ENCODE data around the gene PPFIBP2. TPM values are rescaled to one million over a fixed set of nuclear protein-coding genes. Genes with fewer than 3 reads are reported as not detected.

The PPFIBP2 gene
- total RNA-seq, 4 donors from 2014 or later: 64.3 to 91.9 (median 71.6) TPM

DNA sequence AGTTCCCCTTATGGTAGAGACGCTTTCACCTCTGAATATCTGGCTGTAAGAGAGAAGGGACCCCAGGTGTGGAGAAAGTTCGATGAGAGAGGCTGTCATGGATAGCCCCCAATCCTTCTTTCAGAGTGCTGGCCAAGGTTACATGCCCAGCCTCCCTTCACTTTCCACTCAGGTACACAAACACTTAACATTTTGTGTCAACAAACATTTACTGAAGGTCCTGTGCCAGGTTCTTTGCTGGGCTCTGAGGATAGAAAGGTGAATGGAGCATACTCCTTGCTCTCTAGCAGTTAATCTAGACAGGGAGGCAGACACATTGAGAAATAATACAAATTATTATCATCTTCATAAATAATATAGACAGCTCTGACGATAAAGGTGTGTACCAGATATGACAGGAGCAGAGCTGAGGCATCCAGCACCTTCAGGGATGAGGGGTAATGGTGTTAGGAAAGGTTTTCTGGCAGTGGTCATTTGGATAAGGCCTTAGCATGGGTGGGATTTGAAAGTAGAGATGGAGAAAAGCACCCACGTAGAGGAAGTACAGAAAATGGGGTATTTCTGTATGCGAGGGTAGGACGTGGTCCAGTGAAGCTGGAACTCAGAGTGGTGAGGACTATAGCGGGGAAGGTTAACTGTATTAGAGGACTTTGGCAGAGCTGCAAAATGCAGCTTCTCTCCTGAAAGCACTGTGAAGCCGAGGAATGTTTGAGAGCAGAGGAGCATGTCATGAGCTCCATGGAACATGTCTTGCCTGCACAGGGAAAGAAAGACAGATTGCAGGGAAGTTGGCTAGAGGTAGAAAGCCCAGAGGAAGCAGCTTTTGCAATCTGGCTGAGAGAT lies 19.6 kb downstream of the PPFIBP2 start:
- Histone ChIP-seq H3K4me1 (peaks cover 81 to 95% of the 10 kb centered on the region in 2 donors), H3K27me3 (no peaks in the 10 kb centered on the region), H3K9me3 (no peaks in the 10 kb centered on the region), H3K27ac (peak overlapping the region; percentile 64 to 97 (median 82)), H3K4me3 (replicated peaks in 1 of 3) (no peak overlapping the region), H3K36me3 (no peaks in the 10 kb centered on the region)
- TF ChIP-seq POLR2A (IDR thresholded peaks at IDR 0.05): peak in 1 of 2 donors; percentile 6
- TF ChIP-seq, protein P1, sequence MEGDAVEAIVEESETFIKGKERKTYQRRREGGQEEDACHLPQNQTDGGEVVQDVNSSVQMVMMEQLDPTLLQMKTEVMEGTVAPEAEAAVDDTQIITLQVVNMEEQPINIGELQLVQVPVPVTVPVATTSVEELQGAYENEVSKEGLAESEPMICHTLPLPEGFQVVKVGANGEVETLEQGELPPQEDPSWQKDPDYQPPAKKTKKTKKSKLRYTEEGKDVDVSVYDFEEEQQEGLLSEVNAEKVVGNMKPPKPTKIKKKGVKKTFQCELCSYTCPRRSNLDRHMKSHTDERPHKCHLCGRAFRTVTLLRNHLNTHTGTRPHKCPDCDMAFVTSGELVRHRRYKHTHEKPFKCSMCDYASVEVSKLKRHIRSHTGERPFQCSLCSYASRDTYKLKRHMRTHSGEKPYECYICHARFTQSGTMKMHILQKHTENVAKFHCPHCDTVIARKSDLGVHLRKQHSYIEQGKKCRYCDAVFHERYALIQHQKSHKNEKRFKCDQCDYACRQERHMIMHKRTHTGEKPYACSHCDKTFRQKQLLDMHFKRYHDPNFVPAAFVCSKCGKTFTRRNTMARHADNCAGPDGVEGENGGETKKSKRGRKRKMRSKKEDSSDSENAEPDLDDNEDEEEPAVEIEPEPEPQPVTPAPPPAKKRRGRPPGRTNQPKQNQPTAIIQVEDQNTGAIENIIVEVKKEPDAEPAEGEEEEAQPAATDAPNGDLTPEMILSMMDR (IDR thresholded peaks at IDR 0.05): no peak
- intact Hi-C loops (cut with DNase I): no loop called here
- DNase-seq: peak; percentile 62 to 69
- WGBS, 2 donors: 43 to 49% methylated on average over 8 of the region's 8 CpGs

DNA sequence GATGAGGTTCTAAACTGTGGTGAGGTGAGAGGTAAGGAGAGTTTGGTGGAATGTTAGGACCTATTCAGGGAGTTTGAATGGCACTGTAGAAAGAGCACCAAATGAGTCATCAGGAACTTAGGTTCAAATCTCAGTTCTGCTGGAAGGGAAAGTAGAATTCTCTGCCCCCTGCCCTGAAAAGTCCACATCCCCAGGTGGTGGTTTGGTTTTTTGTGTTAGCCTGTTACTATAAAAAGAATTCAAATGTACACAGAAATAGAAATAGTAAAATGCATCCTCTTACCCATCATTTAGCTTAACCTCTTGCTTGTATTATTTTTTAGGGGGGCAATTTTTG lies 20.2 kb downstream of the PPFIBP2 start:
- DNase-seq: no peak
- intact Hi-C loops (cut with DNase I): no loop called here
- no peak for TF ChIP-seq POLR2A (IDR thresholded peaks at IDR 0.05)
- TF ChIP-seq, protein P1 (IDR thresholded peaks at IDR 0.05): no peak
- no peaks in the 10 kb centered on the region for H3K27me3 ChIP-seq
- H3K4me1 ChIP-seq: peaks cover 82 to 97% of the 10 kb centered on the region in 2 donors
- H3K4me3 ChIP-seq (replicated peaks in 1 of 3): no peak overlapping the region
- H3K9me3 ChIP-seq: no peaks in the 10 kb centered on the region
- H3K27ac ChIP-seq: peak overlapping the region; percentile 64 to 97 (median 82)
- no peaks in the 10 kb centered on the region for H3K36me3 ChIP-seq

DNA sequence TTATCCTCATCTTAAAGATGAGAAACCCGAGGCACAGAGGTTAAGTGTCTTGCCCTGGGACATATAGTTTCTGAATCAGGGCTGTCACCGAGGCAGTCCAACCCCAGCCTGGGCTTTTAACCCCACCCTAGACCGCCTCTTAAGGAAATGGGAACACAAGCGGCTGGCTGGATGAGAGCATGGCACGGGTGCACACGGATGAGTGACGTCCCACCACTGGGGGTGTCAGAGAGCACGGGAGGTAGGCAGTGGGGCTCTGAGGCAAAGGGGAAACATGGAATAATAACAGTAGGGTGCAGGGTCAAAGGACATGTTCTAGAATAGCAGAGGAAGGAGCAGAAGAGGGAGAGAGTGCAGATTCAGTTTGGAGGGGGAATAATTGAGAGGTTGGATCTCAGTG lies 22.3 kb downstream of the PPFIBP2 start:
- no peak for DNase-seq
- no peaks in the 10 kb centered on the region for H3K27me3 ChIP-seq
- WGBS, 2 donors: 43 to 44% methylated on average over 8 of the region's 8 CpGs
- intact Hi-C loops (cut with DNase I): no loop called here
- no peak overlapping the region for H3K4me3 ChIP-seq (replicated peaks in 1 of 3)
- peak overlapping the region in 1 of 3 donors; percentile 79 for H3K27ac ChIP-seq
- H3K36me3 ChIP-seq: no peaks in the 10 kb centered on the region
- no peak for TF ChIP-seq POLR2A (IDR thresholded peaks at IDR 0.05)
- TF ChIP-seq, protein P1 (IDR thresholded peaks at IDR 0.05): peak in 2 of 6 experiments; percentile 18 to 27
- peaks cover 82 to 98% of the 10 kb centered on the region in 2 donors for H3K4me1 ChIP-seq
- H3K9me3 ChIP-seq: no peaks in the 10 kb centered on the region

DNA sequence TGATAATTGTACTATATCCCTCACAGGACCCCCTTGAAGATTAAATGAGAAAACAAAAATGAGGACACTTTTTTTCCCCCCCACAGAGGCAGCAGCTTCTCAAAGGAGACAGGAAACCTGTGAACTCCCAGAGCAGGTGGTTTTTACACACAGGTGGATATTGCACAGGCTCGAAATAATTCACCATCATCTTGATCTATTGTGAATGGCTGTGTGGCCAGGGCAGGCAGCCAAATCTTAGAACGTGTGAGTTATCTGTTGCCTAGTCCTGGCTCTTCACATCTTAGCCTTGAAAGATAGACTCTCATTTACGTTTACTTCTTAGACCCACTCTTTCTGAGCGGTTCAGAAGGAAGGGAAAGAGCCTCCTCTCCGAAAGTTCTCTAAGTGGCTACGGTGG lies 23.5 kb downstream of the PPFIBP2 start:
- DNase-seq: no peak
- no peaks in the 10 kb centered on the region for H3K36me3 ChIP-seq
- TF ChIP-seq, protein P1 (IDR thresholded peaks at IDR 0.05): no peak
- TF ChIP-seq POLR2A (IDR thresholded peaks at IDR 0.05): no peak
- H3K27ac ChIP-seq: peak overlapping the region in 2 of 3 donors; percentile 79 to 85
- no peaks in the 10 kb centered on the region for H3K27me3 ChIP-seq
- H3K9me3 ChIP-seq: no peaks in the 10 kb centered on the region
- H3K4me1 ChIP-seq: peaks cover 77 to 98% of the 10 kb centered on the region in 2 donors
- no peak overlapping the region for H3K4me3 ChIP-seq (replicated peaks in 1 of 3)
- WGBS, 2 donors: 79 to 81% methylated on average over 6 of the region's 6 CpGs
- intact Hi-C loops (cut with DNase I): no loop called here

DNA sequence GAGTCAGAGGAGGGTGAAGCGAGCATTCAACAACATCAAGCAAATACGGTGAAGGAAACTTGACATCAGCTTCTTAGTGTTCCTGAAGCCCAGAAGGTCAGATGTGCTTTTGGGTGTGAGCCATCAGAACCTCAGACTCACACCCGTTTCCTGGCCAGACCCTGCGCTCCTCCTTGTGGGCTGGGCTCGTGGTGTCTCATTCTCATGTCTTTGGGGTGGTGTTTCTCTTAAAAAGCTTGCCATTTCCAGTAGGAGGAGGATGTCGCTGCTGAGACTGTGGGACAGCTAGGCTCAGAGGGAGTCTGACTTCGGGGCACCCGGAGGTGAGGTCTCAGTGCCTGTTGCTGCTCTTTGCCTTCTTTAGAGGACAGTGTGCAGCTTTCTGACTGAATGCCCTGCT lies 24.2 kb downstream of the PPFIBP2 start:
- no peak for TF ChIP-seq POLR2A (IDR thresholded peaks at IDR 0.05)
- TF ChIP-seq, protein P1 (IDR thresholded peaks at IDR 0.05): no peak
- WGBS, 2 donors: 63 to 75% methylated on average over 8 of the region's 8 CpGs
- peak overlapping the region; percentile 79 to 85 (median 79) for H3K27ac ChIP-seq
- H3K27me3 ChIP-seq: no peaks in the 10 kb centered on the region
- no peak for DNase-seq
- H3K9me3 ChIP-seq: no peaks in the 10 kb centered on the region
- peaks cover 70 to 94% of the 10 kb centered on the region in 2 donors for H3K4me1 ChIP-seq
- H3K36me3 ChIP-seq: no peaks in the 10 kb centered on the region
- H3K4me3 ChIP-seq (replicated peaks in 1 of 3): no peak overlapping the region
- intact Hi-C loops (cut with DNase I): no loop called here

Data from thyroid gland (tissue), 4 donors.